Endodermal cell (in vitro differentiated cells): ENCODE data around the gene SESN3. TPM values are rescaled to one million over a fixed set of nuclear protein-coding genes. Genes with fewer than 3 reads are reported as not detected.

Source experiments
- DNase-seq: peaks from one replicate; pipeline ENCODE4 v3.0.0-alpha.2; 2017
- H3K27ac ChIP-seq: 2 replicates; pipeline ENCODE4 v1.5.1; 2013; ENCODE audit warnings: mild to moderate bottlenecking, low read depth, low read length, moderate library complexity
- H3K27me3 ChIP-seq: 2 replicates; pipeline ENCODE4 v1.6.1; 2013; ENCODE audit warnings: mild to moderate bottlenecking, low read length, moderate library complexity; ENCODE audit not compliant: insufficient read depth, control insufficient read depth, poor library complexity, severe bottlenecking
- H3K36me3 ChIP-seq: 2 replicates; pipeline ENCODE4 v1.7.0; 2013; ENCODE audit warnings: mild to moderate bottlenecking, low read length, moderate library complexity; ENCODE audit not compliant: control insufficient read depth, insufficient read depth
- H3K4me1 ChIP-seq: one replicate; pipeline ENCODE4 v1.7.0; 2013; ENCODE audit warnings: low read length; ENCODE audit not compliant: control insufficient read depth, insufficient read depth
- H3K4me3 ChIP-seq: 2 replicates; pipeline ENCODE4 v1.5.1; 2013; ENCODE audit warnings: mild to moderate bottlenecking, low read length, moderate library complexity
- H3K9ac ChIP-seq: 2 replicates; pipeline ENCODE4 v1.6.1; 2013; ENCODE audit warnings: mild to moderate bottlenecking, low read length, moderate library complexity; ENCODE audit not compliant: poor library complexity, severe bottlenecking; ENCODE audit errors: extremely low read depth
- H3K9me3 ChIP-seq: 2 replicates; pipeline ENCODE4 v1.6.1; 2013; ENCODE audit warnings: mild to moderate bottlenecking, low read length, moderate library complexity; ENCODE audit not compliant: control insufficient read depth
- H3K27ac Mint-ChIP-seq: 2 replicates; pipeline ENCODE4 v1.8.0; 2020; ENCODE audit warnings: mixed read lengths
- H3K27me3 Mint-ChIP-seq: 2 replicates; pipeline ENCODE4 v1.8.0; 2021; ENCODE audit warnings: mild to moderate bottlenecking, mixed read lengths; ENCODE audit not compliant: insufficient read depth
- H3K36me3 Mint-ChIP-seq: 2 replicates; pipeline ENCODE4 v1.8.0; 2020; ENCODE audit warnings: low read depth, mixed read lengths
- H3K4me1 Mint-ChIP-seq: 2 replicates; pipeline ENCODE4 v1.8.0; 2020; ENCODE audit warnings: mixed read lengths
- H3K4me3 Mint-ChIP-seq: 2 replicates; pipeline ENCODE4 v1.8.0; 2020; ENCODE audit warnings: mild to moderate bottlenecking, moderate library complexity, mixed read lengths
- H3K9me3 Mint-ChIP-seq: 2 replicates; pipeline ENCODE4 v1.8.0; 2020; ENCODE audit warnings: mild to moderate bottlenecking, mixed read lengths
- CTCF ChIP-seq: fragments of 200-600 bp; sonication (generic); conservative IDR thresholded peaks from 2 replicates; pipeline ENCODE4 v1.5.0; 2021; ENCODE audit warnings: antibody characterized with exemption, mild to moderate bottlenecking
- WGBS, 2 experiments: methylation state at CpG; one replicate each; pipeline versions ENCODE4 v1.1.5 to v1.1.7; 2013; ENCODE audit warnings: missing lambda C conversion rate in 2 of 2, mixed read lengths in 1 of 2; ENCODE audit not compliant: insufficient coverage in 1 of 2, insufficient read length in 1 of 2; 5-methylcytosine and 5-hydroxymethylcytosine counted together
- long read RNA-seq, 4 experiments: library from polyadenylated mRNA in 2 of 4; library from RNA in 1 of 4; library from capped mRNA in 1 of 4; stranded (forward) in 3 of 4; unstranded in 1 of 4; transcript quantifications; one replicate each; pipeline ENCODE4 v2.0.0, GENCODE V29; 2020 to 2021; ENCODE audit warnings: inconsistent platforms in 1 of 4
- polyA plus RNA-seq, 2 experiments: library from polyadenylated mRNA; stranded (reverse); fragments of 50-300 nt; gene quantifications; one replicate each; pipeline ENCODE4 v1.2.3, GENCODE V29; 2013
- total RNA-seq, 2 donors: library from RNA; stranded (reverse); fragmentation: NEBNext Ultra II Directional in 1 of 2; extraction: Animal tissue kit (Norgen Biotek cat#: 25700) in 1 of 2; gene quantifications; 2 replicates in 1 of 2; 3 replicates in 1 of 2; pipeline ENCODE4 v1.2.1, GENCODE V29; 2021

SESN3 gene
- 10 to 100 TPM; 33.6 to 43.1 TPM for total RNA-seq
- 34.9 TPM for polyA plus RNA-seq (2013, experiment 1 of 2)
- 36.3 TPM for polyA plus RNA-seq (2013, experiment 2 of 2)
- long read RNA-seq, experiment 1, full-length matches to known transcripts: 1 of 8 reads
- long read RNA-seq, experiment 1, partial matches to known transcripts: 1 of 8 reads
- long read RNA-seq, experiment 1, other reads (novel, unspliced or antisense): 6 of 8 reads
- long read RNA-seq, experiment 2, partial matches to known transcripts: 0 of 16 reads
- long read RNA-seq, experiment 2, other reads (novel, unspliced or antisense): 16 of 16 reads
- long read RNA-seq, experiment 3, partial matches to known transcripts: 0 of 5 reads
- long read RNA-seq, experiment 3, other reads (novel, unspliced or antisense): 5 of 5 reads
- long read RNA-seq, experiment 4: 0 reads

- Mint-ChIP-seq H3K4me1 (peaks cover 23% of the 10 kb centered on the region), H3K27me3 (peaks cover 15% of the 10 kb centered on the region), H3K9me3 (no peaks in the 10 kb centered on the region), H3K36me3 (no peaks in the 10 kb centered on the region), H3K27ac (peak within 1 kb of the TSS; percentile 92), H3K4me3 (no peak within 1 kb of the TSS)
- Histone ChIP-seq H3K36me3 (no peaks in the 10 kb centered on the region), H3K9me3 (no peaks in the 10 kb centered on the region), H3K27ac (peak within 1 kb of the TSS; percentile 84), H3K9ac (peak within 1 kb of the TSS; percentile 26), H3K27me3 (peaks cover 20% of the 10 kb centered on the region), H3K4me1 (peaks cover 2% of the 10 kb centered on the region), H3K4me3 (peak within 1 kb of the TSS; percentile 92)
- no peak for TF ChIP-seq CTCF
- DNase-seq: peak; percentile 100
- 3 to 17% methylated on average over 11 to 33 of the region's 40 CpGs for WGBS, 2 experiments
Observed at GRCh38 chr11:95231127-95231880, at the start of gene SESN3. SESN3 (minus strand) TSS chr11:95231202; CDS start chr11:95230860, 342 bp downstream.

- Histone ChIP-seq H3K4me3 (no peak overlapping the region), H3K27ac (no peak overlapping the region), H3K9ac (no peak overlapping the region), H3K36me3 (no peaks in the 10 kb centered on the region), H3K4me1 (peaks cover 9% of the 10 kb centered on the region), H3K9me3 (no peaks in the 10 kb centered on the region), H3K27me3 (no peaks in the 10 kb centered on the region)
- H3K4me3 Mint-ChIP-seq: no peak overlapping the region
- no peaks in the 10 kb centered on the region for H3K36me3 Mint-ChIP-seq
- peaks cover 21% of the 10 kb centered on the region for H3K4me1 Mint-ChIP-seq
- WGBS, 2 experiments: 62 to 63% methylated on average over 5 to 6 of the region's 6 CpGs
- no peaks in the 10 kb centered on the region for H3K27me3 Mint-ChIP-seq
- no peak for TF ChIP-seq CTCF
- DNase-seq: peak; percentile 77
- peak overlapping the region; percentile 20 for H3K27ac Mint-ChIP-seq
- H3K9me3 Mint-ChIP-seq: no peaks in the 10 kb centered on the region
Observed at GRCh38 chr11:95279921-95280868, 49.2 kb upstream of the SESN3 start.

- Mint-ChIP-seq H3K36me3 (no peaks in the 10 kb centered on the region), H3K27ac (no peak overlapping the region), H3K9me3 (no peaks in the 10 kb centered on the region), H3K4me3 (no peak overlapping the region), H3K4me1 (peaks cover 23% of the 10 kb centered on the region), H3K27me3 (no peaks in the 10 kb centered on the region)
- no peak for DNase-seq
- TF ChIP-seq CTCF: no peak
- Histone ChIP-seq H3K4me1 (peaks cover 14% of the 10 kb centered on the region), H3K9me3 (no peaks in the 10 kb centered on the region), H3K4me3 (no peak overlapping the region), H3K27me3 (no peaks in the 10 kb centered on the region), H3K27ac (no peak overlapping the region), H3K9ac (no peak overlapping the region), H3K36me3 (no peaks in the 10 kb centered on the region)
- 86% methylated on average over 2 of the region's 2 CpGs; no CpG with 5 or more reads in 1 of the 2 experiments for WGBS, 2 experiments
Observed at GRCh38 chr11:95277868-95278267, 46.9 kb upstream of the SESN3 start.
